Loucy (cell line): ENCODE results near the gene CASP10.
A peak's percentile ranks its signal among the peaks of the same experiment; 100 is the strongest.

ENCODE experiments used
- H2AFZ ChIP-seq: fragments of 200-600 bp; sonication (generic); 2 replicates; pipeline ENCODE4 v1.6.0; 2016; ENCODE audit warnings: antibody characterized with exemption, mild to moderate bottlenecking, low read length, moderate library complexity
- H3F3A ChIP-seq: fragments of 200-600 bp; 2 replicates; pipeline ENCODE4 v1.6.0; 2016; ENCODE audit warnings: antibody characterized with exemption, low read depth, mild to moderate bottlenecking
- H3K27me3 ChIP-seq: fragments of 200-600 bp; sonication (generic); 2 replicates; pipeline ENCODE4 v1.6.1; 2014; ENCODE audit warnings: low read length, mild to moderate bottlenecking; ENCODE audit not compliant: insufficient read depth, poor library complexity, severe bottlenecking
- H3K36me3 ChIP-seq: fragments of 200-600 bp; sonication (generic); 2 replicates; pipeline ENCODE4 v1.6.1; 2016; ENCODE audit warnings: low read length; ENCODE audit not compliant: insufficient read depth
- H3K4me1 ChIP-seq: fragments of 200-600 bp; sonication (generic); 2 replicates; pipeline ENCODE4 v1.5.1; 2014; ENCODE audit warnings: low read length, mild to moderate bottlenecking; ENCODE audit not compliant: insufficient read depth, poor library complexity, severe bottlenecking
- H3K4me2 ChIP-seq: fragments of 200-600 bp; sonication (generic); 2 replicates; pipeline ENCODE4 v1.6.0; 2014; ENCODE audit warnings: antibody characterized with exemption, low read length, low read depth, mild to moderate bottlenecking; ENCODE audit not compliant: poor library complexity, severe bottlenecking
- H3K4me3 ChIP-seq: fragments of 200-600 bp; sonication (generic); 2 replicates; pipeline ENCODE4 v1.5.1; 2014; ENCODE audit warnings: low read length, mild to moderate bottlenecking, mixed read lengths; ENCODE audit not compliant: poor library complexity, severe bottlenecking
- H3K79me2 ChIP-seq: fragments of 200-600 bp; sonication (generic); 2 replicates; pipeline ENCODE4 v1.6.1; 2014; ENCODE audit warnings: low read length; ENCODE audit not compliant: insufficient read depth
- H3K9ac ChIP-seq: fragments of 200-600 bp; sonication (generic); 2 replicates; pipeline ENCODE4 v1.6.0; 2014; ENCODE audit warnings: mild to moderate bottlenecking, low read depth, low read length, moderate library complexity; ENCODE audit not compliant: poor library complexity, severe bottlenecking
- H3K9me2 ChIP-seq: fragments of 200-600 bp; sonication (generic); replicated peaks from 2 replicates; pipeline ENCODE4 v1.6.1; 2016; ENCODE audit warnings: low read depth, low read length, mixed read lengths
- H3K9me3 ChIP-seq: fragments of 200-600 bp; sonication (generic); 2 replicates; pipeline ENCODE4 v1.6.1; 2014; ENCODE audit warnings: mild to moderate bottlenecking, antibody characterized with exemption, low read length, low read depth; ENCODE audit not compliant: insufficient read depth
- H4K20me1 ChIP-seq: fragments of 200-600 bp; sonication (generic); 2 replicates; pipeline ENCODE4 v1.6.0; 2014; ENCODE audit warnings: antibody characterized with exemption, low read length, mild to moderate bottlenecking; ENCODE audit not compliant: insufficient read depth, poor library complexity, severe bottlenecking
- CTCF ChIP-seq: fragments of 200-600 bp; sonication (generic); conservative IDR thresholded peaks from 2 replicates; pipeline ENCODE4 v1.5.1; 2014; ENCODE audit warnings: mild to moderate bottlenecking, antibody characterized with exemption, low read length
- EZH2phosphoT487 ChIP-seq: fragments of 200-600 bp; IDR thresholded peaks from 2 replicates; pipeline ENCODE4 v1.6.1; 2018; ENCODE audit warnings: antibody characterized with exemption, mild to moderate bottlenecking, moderate library complexity, borderline replicate concordance

Gene CASP10

DNA sequence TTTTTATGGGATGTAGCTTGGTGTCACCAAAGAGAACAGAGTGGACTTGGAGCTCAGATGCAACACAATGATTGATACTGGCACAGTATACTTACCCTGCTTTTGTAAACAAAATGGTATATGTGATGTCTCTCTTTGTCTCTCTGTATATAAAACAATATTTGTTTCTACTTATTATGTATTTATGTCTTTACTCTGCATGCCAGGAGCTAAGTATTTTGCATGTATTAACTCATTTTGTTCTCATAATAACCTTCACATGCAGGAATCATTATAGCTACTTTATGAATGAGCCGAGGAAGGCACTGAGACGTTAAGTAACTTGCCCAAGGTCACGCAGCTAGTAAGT is 49.5 kb downstream of the CASP10 start:
- Histone ChIP-seq H3K4me3 (peak overlapping the region; percentile 96), H3K27me3 (no peaks in the 10 kb centered on the region), H3K9me2 (no peaks in the 10 kb centered on the region), H3K4me1 (peaks cover 36% of the 10 kb centered on the region), H3K79me2 (peaks cover 40% of the 10 kb centered on the region), H3K36me3 (no peaks in the 10 kb centered on the region), H3F3A (no peaks in the 10 kb centered on the region), H3K9ac (peak overlapping the region; percentile 87), H2AFZ (no peak overlapping the region), H3K9me3 (no peaks in the 10 kb centered on the region), H3K4me2 (peak overlapping the region; percentile 82), H4K20me1 (peaks cover 26% of the 10 kb centered on the region)
- no peak for TF ChIP-seq CTCF
- no peak for TF ChIP-seq EZH2phosphoT487

- Histone ChIP-seq H3K79me2 (peaks cover 48% of the 10 kb centered on the region), H3K9ac (peak overlapping the region; percentile 87), H4K20me1 (peaks cover 26% of the 10 kb centered on the region), H3K4me1 (peaks cover 44% of the 10 kb centered on the region), H3K4me2 (peak overlapping the region; percentile 82), H3K9me2 (no peaks in the 10 kb centered on the region), H3K27me3 (no peaks in the 10 kb centered on the region), H3K36me3 (no peaks in the 10 kb centered on the region), H2AFZ (peak overlapping the region; percentile 43), H3K4me3 (peak overlapping the region; percentile 96), H3K9me3 (no peaks in the 10 kb centered on the region), H3F3A (no peaks in the 10 kb centered on the region)
- no peak for TF ChIP-seq EZH2phosphoT487
- TF ChIP-seq CTCF: no peak
Observed at GRCh38 chr2:201233192-201233811, 50.4 kb downstream of the CASP10 start.

GRCh38 chr2:201233812-201234662 is 51.1 kb downstream of the CASP10 start:
- peak overlapping the region; percentile 82 for H3K4me2 ChIP-seq
- H3K79me2 ChIP-seq: peaks cover 48% of the 10 kb centered on the region
- no peaks in the 10 kb centered on the region for H3K9me2 ChIP-seq
- peak overlapping the region; percentile 25 for H2AFZ ChIP-seq
- H3K9ac ChIP-seq: peak overlapping the region; percentile 87
- H3K4me3 ChIP-seq: peak overlapping the region; percentile 96
- no peaks in the 10 kb centered on the region for H3K36me3 ChIP-seq
- H3F3A ChIP-seq: no peaks in the 10 kb centered on the region
- H3K27me3 ChIP-seq: no peaks in the 10 kb centered on the region
- no peaks in the 10 kb centered on the region for H3K9me3 ChIP-seq
- no peak for TF ChIP-seq CTCF
- no peak for TF ChIP-seq EZH2phosphoT487
- H3K4me1 ChIP-seq: peaks cover 44% of the 10 kb centered on the region
- H4K20me1 ChIP-seq: peaks cover 26% of the 10 kb centered on the region
